ENCODE results near the gene ERGIC2. TPM values are rescaled to one million over a fixed set of nuclear protein-coding genes. Genes with fewer than 3 reads are reported as not detected.
"Not testable (repeated sequence)": the region's sequence is repeated elsewhere in the genome, so short reads cannot be mapped to it uniquely, and the experiment has no call there.

ERGIC2 gene, protein sequence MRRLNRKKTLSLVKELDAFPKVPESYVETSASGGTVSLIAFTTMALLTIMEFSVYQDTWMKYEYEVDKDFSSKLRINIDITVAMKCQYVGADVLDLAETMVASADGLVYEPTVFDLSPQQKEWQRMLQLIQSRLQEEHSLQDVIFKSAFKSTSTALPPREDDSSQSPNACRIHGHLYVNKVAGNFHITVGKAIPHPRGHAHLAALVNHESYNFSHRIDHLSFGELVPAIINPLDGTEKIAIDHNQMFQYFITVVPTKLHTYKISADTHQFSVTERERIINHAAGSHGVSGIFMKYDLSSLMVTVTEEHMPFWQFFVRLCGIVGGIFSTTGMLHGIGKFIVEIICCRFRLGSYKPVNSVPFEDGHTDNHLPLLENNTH
- 109 and 157 TPM in 2 replicates for total RNA-seq
- polyA plus RNA-seq (2012): 36.9 TPM

DNA sequence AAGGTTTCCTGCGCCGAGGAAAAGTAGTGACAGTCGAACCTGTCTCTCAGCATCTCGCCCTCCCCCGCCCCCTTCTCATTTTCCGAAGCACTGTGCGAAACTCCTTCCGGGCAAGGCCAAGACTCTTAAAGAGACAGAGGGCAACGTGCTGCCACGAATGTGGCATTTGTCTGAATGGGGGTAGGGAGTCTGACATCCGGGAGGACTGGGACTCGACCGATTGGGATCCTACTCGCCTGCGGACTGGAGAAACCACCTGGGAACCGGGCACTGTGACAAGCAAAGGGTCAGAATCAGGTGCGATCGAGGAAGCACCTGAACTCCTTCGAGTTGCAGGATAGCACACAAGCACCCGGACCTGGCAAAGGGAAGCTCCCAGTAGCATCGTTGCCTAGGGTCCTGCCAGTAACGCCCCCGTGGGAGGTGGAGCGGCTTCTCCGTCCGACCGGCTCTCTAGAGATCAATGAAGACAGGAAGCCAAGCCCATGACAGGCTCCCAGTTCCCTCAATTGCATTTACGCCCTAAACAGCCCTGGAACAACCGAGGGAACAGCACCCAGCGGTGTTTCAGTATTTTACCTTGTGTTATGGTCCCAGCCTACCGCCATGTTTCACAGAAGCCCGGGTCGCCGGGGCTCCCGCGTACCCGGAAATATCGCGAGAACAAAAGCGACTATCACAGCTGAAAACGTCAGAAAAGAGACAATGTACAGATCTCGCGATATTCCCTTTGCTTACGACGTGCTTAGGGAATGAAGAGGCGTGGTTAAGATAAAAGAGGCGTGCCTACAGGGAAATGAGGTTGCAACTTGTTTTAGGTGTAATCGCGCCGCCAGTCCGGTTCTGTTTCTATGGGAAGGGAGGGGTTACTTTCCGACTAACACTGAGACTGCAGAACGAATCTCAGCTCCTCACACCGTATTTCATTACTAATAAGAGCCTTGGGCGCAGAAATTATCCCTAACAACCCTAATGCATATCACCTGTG lies at the start of gene ERGIC2:
Gene ERGIC2 (minus strand): TSS at position 637 of the 988 bp plus-strand sequence. CDS start 9,539 bp downstream, outside the sequence.
- DNase-seq (ENCODE audit: low read depth): peak; percentile 99

DNA sequence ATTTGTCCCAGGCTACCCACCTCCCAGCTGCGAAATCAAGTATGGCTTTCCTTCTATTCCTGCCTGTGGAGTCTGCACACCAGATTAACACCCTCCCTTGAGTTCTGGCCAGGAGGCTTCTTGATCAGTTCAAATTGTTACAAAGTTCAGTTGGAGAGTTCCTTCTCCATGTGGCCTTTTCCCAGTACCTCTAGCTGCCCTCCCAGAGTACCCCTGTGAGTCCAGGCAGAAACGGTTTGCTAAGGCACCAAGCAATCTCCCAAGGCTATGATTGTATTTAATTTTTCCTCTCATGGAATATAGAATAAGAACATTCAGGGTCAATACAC lies 49.7 kb upstream of the ERGIC2 start:
- no peak for DNase-seq (ENCODE audit: low read depth)

DNA sequence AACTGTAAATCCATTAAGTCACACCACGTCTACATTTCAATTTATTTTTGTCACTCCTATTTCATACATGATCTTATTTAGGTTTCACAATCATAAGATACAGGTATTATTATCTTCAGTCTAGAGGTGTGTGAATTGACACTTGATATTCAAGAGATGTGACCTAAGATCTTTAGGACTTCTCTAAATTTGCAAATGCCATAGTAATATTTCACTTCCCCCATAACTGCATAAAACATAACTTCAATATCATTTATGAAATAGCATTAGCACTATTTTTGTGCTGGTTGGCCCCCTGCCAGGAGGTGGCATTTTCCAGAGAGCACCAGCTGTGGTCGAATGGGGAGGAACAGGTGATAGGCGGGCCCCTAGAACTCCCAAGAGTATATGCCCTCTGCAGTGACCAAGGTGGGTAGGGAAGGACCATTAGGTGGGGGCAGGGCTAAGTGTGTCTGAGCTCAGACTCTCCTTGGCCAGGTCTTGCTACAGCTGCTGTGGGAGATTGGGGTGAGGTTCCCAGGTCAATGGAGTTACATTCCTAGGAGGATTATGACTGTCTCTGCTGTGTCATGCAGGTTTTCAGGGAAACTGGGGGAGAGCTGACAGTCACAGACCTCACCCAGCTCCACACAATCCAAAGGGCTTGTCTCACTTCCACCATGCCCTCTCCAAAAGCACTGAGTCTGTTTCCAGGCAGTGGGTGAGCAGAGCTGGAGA lies 49.2 kb upstream of the ERGIC2 start:
- peak; percentile 48 for DNase-seq (ENCODE audit: low read depth)

DNA sequence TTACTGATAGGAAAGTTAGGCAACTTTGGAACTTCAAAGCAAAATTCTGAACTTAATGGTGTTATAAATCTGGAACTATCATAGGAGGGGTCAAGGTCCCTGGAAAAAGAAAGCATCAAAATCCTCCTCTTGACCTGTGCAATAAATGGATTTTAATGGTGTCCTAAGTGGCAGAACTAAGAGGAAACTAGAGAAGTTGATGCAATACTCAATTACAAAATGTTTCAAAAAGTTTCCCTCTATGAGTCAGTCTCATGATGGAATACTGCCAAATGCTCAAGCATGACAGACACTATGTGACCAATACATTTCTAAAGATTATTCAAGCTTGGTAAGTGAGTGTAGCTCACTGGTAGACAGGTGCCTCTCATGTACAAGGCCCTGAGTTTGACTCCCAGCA lies 47.7 kb upstream of the ERGIC2 start:
- DNase-seq (ENCODE audit: low read depth): peak; percentile 56

DNA sequence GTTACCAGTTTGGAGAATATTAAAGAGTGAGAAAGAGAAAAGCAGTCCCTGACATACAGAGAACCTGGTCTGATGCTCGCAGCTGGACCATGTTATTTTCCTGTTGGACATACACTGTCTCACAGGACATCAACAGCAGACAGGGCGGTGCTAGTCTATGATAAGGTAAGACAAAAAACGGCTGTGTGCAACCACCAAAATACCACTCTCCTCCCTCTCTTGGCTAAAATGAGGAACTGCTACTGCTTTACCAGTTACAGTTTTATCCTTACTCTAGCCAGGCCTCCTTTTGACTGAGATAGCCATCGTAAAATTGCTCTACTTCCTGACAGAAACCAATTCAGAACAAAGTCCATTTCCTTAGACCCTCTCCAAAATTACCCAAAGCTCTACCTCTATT lies 47.0 kb upstream of the ERGIC2 start:
- DNase-seq (ENCODE audit: low read depth): no peak

DNA sequence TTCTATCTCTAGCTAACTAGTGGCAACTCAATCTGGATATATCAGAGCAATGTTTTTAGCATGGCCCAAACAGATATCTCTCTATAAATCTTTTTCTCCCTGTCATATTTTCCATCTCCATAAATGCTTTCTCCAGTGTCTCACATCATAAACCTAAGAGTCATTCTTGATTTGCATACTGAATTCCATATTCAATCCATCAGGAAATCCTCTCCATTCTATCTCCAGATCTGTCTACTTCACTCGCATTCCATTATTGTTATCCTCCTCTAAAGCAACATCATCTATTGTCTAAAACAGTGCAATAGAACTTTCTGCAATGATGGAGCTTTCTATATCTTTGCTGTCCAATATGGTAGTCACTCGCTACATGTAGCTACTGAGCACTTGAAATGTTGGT lies 45.5 kb upstream of the ERGIC2 start:
- DNase-seq (ENCODE audit: low read depth): no peak

DNA sequence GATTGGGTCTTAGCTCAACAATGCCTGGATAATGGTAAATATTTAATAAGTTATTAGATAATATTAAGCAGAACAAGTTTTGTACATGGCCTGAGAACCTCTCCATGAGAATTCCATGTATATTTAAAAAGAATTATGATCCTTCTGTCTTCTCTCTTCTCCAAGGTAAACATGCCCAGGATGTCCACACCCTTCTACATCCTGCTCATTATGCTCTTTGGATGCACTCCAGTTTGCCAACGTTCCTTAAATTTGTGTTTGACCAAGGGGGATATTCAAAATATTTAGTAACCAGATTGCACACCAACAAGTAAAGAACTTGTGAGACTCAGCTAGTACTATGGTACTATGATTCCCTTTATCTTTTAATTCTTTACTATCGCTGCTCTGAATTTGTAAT lies 44.8 kb upstream of the ERGIC2 start:
- no peak for DNase-seq (ENCODE audit: low read depth)

DNA sequence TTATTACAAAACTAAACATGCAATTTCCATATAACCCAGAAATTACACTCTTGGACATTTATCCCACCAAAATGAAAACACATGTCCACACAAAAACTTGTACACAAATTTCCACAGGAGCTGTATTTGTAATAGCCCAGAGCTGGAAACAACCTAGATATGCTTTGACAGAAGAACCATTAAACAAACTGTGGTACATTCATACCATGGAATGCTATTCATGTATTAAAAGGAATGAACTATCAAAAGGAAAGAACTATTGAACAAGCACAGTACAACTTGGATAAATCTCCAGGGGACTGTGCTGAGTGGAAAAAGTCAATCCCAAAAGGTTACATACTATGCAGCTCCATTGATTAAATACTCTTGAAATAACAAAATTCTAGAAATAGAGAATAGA lies 35.8 kb upstream of the ERGIC2 start:
- no peak for DNase-seq (ENCODE audit: low read depth)

DNA sequence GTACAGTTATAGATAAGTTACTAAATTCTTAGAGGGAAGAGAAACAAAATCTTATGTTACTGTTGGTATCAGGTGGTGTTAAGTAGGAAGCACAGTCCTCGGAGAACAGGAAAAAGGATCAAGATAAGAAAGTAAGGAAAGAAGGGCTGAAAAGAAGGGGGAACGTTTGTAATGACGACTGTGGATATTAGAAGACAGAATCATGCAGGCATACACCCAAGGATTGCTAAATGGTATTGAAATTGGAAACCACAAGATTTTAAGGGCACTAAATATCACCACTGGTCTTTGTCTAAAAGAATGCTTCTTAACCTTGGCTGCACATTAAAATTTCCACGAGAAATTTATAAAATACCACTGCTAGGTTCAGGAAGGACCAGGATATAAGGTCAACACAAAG lies 34.1 kb upstream of the ERGIC2 start:
- DNase-seq (ENCODE audit: low read depth): no peak

DNA sequence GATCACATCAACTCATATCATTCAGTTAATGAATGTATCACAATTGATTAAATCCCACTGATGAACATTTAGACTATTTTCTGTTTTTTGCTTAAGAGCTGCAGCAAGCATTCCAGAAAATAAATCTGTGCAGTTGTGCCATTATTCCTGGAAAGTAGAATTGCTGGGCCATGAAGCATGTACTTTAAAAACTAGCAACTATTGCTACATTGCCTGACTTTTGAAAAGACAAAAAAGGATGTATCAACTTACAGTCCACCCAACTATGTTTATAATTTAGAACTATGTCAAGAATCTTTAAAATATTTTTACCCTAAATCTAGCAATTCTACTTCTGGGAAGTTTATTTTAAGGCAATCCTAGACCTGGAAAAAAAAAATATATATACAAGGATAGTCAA lies 33.4 kb upstream of the ERGIC2 start:
- no peak for DNase-seq (ENCODE audit: low read depth)

DNA sequence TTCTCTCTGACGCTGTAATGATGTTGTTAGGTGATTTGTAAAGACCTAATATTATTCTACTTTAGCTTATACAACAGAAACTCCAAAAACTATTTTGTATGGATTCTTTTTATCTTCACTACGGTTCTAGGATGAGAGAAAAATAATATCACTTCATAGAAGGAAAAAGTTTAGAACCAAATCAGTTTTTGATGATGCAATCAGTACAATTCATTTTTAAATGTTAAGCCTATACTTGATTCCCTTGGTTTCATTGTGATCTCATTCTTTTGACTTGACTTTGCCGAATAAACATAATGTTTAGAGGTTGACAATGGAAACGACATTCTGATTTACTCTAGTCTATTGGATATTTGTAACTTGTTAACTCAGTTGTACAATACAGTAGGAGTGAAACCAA lies 24.6 kb upstream of the ERGIC2 start:
- no peak for DNase-seq (ENCODE audit: low read depth)

DNA sequence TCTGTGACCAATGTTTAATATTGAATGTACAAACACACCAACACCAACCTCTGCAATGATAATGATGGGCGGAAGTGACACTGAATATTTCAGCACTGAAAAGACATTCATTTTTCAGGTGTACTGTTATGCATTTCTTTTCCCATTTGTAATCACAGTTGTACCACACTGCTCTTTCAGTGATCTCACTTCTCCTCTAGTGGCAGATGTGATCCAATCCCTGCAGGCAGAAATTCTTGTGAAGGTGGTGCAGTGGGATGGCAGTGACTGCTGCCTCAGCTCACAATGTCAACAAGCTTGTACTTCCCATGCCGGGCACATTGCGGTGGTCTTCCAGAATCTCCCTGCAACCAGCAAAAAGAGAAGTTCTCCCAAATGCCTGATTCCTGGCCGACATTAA lies 23.0 kb upstream of the ERGIC2 start:
- no peak for DNase-seq (ENCODE audit: low read depth)

DNA sequence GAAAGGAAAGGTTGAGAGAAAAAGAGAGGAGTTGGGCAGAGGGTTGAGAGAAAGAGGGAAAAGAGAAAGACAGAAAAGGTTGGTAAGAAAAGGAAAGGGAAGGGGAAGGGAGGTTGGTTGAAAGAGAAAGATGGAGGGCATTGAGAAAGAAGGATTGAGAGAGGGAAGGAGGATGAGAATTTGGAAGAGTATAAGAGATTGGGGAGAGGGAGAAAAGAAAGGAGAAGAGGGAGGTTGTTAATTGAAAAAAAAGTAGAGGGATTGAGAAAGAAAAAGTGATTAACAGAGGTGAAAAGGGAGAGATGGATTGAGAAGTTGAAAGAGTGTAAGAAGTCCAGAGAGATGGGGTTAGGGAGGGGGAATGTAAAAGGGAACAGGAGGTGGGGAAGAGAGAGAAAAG lies 21.5 kb upstream of the ERGIC2 start:
- no peak for DNase-seq (ENCODE audit: low read depth)

DNA sequence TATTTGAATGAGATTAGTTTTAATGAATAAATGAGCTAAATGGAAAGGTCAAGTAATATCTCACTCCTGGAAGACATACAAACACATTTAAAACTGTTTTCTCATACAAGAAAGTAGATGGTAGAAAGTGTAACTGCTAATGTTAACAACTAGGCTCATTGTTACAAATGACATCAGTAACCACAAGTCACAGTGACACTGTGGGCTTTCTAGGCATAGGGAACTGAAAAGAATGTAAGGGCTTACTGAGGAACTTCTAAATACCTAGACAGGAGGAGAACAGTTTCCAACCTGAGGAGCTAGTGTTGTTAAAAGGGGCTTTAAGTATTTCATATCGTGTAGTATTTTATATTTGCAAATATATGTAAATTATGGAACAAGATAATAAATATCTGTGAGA lies 17.5 kb upstream of the ERGIC2 start:
- no peak for DNase-seq (ENCODE audit: low read depth)

DNA sequence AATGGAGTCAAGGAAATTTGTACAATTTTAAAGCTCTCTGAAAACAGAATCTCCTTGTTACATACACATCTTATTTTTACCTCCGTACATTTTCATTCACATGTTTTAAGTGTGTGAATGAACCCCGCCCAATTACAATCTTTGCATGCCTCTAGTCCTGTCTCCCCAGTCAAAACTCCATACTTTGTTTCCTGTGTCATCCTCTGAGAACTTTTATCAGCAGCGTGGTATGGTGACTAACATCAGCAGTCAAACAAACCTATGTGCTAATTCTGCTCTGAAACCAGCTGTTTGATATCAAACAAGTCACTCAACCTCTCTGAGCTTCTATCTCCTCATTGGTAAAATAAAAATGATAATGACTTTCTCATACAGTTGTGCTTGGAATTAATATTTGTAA lies 15.8 kb upstream of the ERGIC2 start:
- no peak for DNase-seq (ENCODE audit: low read depth)

DNA sequence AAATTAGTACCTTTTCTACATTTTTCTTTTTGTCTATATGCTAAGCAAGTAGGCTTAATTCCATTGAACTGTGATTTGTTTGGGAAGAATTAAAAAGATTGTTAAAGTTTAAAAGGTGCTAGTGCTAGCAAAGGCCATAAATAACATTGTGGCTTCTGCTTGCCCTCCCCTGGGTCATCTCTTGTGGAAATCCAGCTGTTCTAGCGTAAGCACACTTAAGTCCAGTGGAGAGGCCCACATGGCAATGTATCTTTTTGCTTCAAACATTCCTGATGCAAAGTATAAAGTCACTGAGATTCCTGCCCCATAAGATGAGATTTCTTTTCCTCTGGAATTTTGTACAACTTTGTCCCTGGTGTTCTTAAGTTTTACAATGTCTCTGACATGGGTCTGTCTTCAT lies 14.4 kb upstream of the ERGIC2 start:
- DNase-seq (ENCODE audit: low read depth): no peak

DNA sequence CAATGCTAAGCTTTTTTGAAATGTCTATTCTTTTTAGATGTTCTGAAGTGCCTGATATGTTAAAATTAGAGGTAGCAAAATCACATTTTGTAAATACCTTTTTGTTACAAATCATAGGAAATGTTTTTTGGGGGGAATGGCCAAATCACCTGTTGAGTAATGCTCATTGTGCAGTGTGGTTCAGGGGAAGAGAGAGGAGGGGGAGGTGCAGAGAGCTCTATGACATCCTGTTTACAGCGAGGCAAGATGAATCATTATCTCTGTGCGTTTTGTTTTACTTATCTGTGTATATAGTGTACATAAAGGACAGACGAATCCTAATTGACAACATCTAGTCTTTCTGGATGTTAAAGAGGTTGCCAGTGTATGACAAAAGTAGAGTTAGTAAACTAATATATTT lies 9.4 kb upstream of the ERGIC2 start:
- DNase-seq (ENCODE audit: low read depth): not testable (repeated sequence)

DNA sequence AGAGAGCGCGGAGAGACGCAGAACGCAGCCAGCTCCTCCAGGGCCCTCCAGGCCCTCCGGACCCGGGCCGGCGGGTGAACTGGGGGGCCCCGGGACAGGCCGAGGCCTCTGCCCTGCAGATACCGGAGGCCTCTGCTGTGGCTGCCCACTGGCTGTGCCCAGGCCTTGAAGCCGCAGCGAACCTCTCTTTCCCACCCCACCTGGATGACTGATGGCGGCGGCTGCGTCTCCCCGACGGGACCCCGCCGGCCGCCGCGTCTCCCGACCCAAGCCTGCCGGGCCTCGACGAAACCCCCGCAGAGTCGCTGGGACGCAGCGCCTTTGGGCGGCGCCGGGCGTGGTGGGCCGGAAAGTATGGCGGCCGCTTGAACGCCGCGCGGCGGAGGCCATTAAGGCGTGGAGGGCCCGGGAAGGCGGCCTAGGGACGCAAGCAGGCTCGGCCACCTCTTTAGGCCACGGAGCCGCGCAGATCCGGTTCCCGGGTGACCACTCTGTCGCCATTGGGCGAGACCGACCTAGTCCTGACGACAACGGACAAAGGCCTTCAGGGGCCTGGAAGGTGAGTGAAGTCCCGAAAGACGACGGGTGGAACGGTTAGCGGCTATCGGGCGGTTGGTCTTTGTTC lies 8.4 kb upstream of the ERGIC2 start:
- DNase-seq (ENCODE audit: low read depth): no peak

DNA sequence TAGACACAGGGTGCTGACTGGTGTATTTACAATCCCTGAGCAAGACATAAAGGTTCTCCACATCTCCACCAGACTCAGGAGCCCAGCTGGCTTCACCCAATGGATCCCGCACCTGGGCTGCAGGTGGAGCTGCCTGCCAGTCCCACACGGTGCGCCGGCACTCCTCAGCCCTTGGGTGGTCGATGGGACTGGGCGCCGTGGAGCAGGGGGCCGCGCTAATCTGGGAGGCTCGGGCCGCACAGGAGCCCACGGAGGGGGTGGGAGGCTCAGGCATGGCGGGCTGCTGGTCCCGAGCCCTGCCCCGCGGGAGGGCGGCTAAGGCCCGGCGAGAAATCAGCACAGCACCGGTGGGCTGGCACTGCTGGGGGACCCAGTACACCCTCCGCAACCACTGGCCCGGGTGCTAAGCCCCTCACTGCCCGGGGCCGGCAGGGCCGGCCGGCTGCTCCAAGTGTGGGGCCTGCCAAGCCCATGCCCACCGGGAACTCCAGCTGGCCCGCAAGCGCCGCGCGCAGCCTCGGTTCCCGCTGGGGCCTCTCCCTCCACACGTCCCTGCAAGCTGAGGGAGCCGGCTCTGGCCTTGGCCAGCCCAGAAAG lies 5.2 kb upstream of the ERGIC2 start:
- not testable (repeated sequence) for DNase-seq (ENCODE audit: low read depth)

DNA sequence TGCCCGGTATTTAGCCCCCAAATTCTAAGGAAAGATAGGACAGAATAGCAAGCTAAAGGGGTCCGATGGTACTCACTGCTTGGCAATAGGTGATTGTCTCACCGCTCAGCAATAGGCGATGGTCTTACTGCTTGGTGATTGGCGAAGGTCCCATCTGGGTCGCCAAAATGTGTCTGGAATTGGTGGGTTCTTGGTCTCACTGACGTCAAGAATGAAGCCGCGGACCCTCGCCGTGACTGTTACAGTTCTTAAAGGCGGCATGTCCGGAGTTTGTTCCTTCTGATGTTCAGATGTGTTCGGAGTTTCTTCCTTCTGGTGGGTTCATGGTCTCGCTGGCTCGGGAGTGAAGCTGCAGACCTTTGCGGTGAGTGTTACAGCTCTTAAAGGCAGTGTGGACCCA lies 4.2 kb upstream of the ERGIC2 start:
- not testable (repeated sequence) for DNase-seq (ENCODE audit: low read depth)

DNA sequence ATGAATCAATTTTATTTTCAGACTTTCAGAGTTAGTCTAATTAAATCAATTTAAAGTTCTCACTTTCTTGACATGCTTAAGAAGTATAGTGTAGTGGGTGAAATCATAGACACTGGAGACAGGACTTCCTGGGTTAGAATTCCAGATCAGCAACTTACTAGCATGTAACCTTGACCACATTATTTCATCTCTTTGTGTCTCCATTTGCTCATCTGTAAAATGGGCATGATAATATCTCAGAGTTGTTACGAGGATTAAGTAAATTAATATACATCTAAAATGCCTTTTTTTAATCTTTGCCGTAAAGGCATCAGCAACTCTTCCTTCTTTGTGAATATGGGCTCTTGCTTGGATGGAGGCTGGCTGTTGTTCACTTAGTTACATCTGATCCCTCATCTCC lies 1.3 kb upstream of the ERGIC2 start:
- no peak for DNase-seq (ENCODE audit: low read depth)

All from myocyte (in vitro differentiated cells).